HG02870 (cell line): ENCODE measurements around the gene CUEDC2.

ENCODE experiments used
- ATAC-seq: cut with Tn5 transposase; IDR thresholded peaks from one replicate; pipeline ENCODE4 v1.9.1; 2021; ENCODE audit warnings: mild to moderate bottlenecking, moderate library complexity; ENCODE audit not compliant: unreplicated experiment

CUEDC2 gene

GRCh38 chr10:102399217-102400021, 33.0 kb downstream of the CUEDC2 start:
- ATAC-seq = peak; percentile 36

GRCh38 chr10:102398172-102399020, 34.0 kb downstream of the CUEDC2 start:
- ATAC-seq = no peak

- ATAC-seq = no peak
Measured at GRCh38 chr10:102397222-102398171, 34.9 kb downstream of the CUEDC2 start.

DNA sequence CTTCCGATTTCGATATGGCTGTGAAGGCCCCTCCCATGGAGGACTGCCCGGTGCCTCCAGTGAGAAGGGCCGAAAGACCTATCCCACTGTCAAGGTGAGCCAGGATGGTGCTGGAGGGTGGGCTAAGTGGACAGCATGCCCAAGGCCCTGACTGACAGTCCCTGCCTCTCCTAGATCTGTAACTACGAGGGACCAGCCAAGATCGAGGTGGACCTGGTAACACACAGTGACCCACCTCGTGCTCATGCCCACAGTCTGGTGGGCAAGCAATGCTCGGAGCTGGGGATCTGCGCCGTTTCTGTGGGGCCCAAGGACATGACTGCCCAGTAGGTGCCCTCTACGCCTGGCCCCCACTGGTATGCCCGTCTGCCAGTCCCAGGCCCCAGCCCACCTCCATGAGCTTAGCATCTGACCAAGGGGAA, 35.6 kb downstream of the CUEDC2 start:
- ATAC-seq = no peak

GRCh38 chr10:102396317-102396650, 36.1 kb downstream of the CUEDC2 start:
- no peak for ATAC-seq

GRCh38 chr10:102395400-102396316, 36.7 kb downstream of the CUEDC2 start, which contains the start of gene NFKB2:
NFKB2 (plus strand) TSS chr10:102395705; CDS start chr10:102395960, 255 bp downstream.
- no peak for ATAC-seq

DNA sequence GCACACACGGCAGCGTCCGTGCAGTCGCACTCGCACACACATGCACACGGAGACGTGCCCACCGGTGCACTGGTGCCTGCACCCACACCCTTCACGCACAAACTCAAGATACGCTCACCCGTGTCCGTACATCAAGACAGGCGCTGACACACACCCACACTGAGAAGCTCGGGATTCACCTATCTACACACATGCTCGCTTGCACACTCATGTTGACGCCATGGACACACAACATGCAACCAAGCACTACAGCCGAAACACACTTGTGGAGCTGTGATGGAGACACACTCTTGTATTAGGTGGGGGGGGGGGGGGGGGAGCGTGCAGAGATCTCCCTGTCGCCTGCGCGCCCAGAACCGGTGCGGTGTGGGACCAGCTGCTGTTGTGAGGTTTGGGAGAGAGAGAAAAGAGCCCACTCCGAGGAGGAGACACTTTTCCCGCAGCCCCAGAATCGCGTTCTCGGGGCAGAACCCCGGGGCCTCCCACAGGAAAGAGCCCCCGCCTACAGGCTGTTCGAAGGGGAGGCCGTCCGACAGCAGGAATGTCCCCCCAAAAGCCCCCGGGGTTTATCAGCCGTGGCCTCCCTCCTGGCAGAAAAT, 37.5 kb downstream of the CUEDC2 start:
- ATAC-seq = no peak

DNA sequence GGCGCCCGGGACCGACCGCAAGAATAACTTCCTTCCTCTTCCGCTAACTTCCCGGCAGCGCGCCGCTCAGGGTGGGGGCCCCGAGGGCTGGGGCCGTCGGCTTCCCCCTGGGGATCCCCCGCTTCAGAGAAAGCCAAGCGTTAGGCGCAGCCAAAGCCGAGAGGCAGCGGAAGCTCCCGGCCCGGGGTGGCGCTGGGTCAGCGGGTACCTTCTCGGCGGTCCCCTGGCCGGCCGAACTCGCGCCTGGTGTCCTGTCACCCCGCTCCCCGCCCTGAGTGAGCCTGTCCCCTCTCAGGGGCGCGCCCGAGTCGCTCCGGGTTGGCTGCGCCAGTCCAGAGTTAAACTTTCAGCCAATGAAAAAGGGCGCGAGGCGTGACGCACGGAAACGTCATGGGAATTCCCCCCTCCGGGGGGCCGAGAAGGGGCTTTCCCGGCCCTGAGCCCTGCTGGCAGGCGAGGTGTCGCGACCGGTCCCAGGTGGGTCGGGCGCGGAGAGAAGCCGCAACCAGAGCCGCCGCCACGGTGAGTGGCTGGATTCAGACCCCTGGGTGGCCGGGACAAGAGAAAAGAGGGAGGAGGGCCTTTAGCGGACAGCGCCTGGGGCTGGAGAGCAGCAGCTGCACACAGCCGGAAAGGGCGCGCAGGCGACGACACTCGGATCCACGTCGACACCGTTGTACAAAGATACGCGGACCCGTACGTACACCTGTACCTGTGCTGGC, 38.1 kb downstream of the CUEDC2 start:
- ATAC-seq = peak; percentile 81

GRCh38 chr10:102393411-102394078, 38.8 kb downstream of the CUEDC2 start:
- no peak for ATAC-seq

DNA sequence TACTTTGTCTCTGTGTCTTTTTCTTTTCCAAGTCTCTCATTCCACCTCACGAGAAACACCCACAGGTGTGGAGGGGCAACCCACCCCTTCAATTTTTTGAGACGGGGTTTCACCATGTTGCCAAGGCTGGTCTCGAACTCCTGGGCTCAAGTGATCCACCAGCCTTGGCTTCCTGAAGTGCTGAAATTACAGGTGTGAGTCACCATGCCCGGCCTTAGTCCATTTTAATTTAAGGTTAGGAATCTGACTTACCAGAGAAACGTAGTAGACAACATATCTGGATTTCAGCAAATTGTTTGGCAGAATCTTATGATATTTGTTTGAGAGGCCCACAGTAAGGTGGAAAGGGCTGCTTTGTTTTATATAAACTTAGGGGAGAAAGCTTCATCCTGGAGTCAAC, 40.1 kb downstream of the CUEDC2 start:
- no peak for ATAC-seq

DNA sequence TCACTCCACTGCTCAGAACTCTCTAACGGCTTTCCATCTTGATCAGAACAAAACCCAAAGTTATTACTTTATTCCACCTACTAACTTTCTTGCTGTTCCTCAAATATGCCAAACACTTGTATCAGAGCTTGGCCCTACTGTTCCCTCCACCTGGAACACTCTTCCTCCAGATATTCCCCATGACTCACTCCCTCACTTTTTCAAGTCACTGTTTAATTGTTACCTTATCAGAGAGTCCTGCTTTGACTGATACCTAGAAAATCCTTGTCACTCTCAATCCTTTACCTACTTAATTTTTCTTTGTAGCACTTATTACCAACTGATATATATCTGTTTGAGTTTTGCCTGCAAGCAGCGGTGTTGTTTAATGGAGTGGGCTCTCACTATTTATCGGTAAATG, 42.5 kb downstream of the CUEDC2 start:
- no peak for ATAC-seq

DNA sequence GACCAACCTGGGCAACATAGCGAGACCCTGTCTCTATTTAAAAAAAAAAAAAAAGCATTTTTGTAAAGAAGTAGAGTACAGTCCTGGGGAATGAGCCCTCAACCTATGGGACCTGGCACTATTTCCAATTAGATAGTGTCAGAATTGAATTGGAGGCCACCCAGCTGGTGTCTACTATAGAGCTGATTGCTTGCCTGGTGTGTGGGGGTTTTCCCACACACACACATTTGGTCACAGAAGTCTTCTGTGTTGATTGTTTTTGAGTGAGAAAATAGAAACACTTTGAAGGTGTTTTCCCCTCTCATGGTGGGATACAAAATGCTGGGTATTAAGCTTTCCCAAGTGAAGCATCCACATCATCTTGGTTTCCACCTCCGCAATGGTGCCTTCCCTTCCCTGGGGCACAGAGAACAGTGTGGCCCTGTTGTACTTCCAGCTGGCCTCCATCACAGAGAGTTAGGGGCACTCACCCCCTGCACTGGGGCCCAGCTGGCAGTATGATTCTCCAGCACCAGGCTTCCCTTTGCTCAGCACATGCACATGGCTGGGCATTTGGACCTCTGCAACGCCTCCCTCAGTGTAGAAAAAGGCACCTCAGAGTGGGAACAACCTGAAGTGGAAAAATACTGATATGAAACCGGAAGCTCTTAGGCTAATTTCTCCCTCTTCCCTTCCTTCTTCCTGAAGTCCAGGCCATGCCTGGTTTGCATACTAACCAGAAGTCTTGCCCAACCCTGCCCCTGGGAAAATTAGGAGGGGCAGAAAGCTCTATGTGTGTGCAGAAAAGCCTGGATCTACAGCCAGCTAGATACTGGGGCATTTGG, 47.6 kb downstream of the CUEDC2 start:
- no peak for ATAC-seq

GRCh38 chr10:102384053-102384452, 48.3 kb downstream of the CUEDC2 start:
- ATAC-seq = no peak

DNA sequence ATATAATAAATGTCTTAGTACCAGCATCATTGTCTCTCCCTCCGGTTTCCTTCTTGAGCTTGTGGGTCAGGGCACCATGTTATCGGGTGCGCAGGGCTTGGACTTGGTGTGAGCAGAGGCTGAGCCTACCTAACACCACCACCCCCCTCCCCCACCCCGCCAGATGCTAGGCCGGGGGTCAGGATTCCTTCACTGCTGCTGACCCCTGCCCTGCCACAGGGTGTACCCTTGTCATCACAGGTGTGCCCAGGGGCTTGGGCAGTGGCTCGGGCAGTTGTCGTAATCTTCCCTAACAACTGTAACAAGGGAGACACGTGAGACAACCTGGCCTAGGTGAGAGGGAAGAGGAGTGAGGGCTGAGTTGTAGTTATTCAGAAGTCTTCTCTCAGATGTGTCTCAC, 49.5 kb downstream of the CUEDC2 start:
- ATAC-seq = no peak

DNA sequence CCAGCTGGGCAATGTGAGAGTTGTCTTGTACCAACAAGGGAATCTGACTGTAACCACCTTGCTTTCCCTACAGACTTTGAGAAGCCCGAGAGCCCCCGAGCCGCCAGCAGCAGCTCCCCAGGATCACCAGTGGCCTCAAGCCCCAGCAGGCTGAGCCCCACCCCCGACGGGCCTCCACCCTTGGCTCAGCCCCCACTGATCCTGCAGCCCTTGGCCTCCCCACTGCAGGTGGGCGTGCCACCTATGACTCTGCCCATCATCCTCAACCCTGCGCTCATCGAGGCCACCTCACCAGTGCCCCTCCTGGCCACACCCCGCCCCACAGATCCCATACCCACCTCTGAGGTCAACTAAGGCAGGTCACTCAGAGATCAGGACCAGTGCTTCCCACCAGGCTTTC, 50.4 kb downstream of the CUEDC2 start:
- no peak for ATAC-seq

DNA sequence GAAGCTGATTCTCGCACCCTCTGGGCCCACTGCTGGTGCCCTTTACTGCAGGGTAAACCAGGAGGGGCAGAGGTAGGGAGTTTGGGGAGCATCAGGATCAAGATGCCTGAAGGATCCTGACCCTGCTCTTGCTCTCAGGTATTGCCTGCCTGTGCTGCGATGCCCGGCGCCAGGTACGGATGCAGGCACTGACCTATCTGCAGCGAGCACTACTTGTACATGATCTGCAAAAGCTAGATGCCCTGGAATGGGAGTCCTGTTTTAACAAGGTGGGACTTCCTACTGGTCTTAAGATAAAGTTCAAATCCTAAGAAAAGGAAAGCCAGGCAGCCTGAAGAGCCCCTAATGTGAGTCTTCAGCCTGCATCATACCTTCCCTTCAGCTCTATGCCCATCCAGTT, 53.0 kb downstream of the CUEDC2 start:
- no peak for ATAC-seq

- ATAC-seq = no peak
Measured at GRCh38 chr10:102376901-102377300, 55.5 kb downstream of the CUEDC2 start.
